SK-N-MC (cell line): ENCODE data around the gene MRFAP1L1.

Experiments used
- DNase-seq: peaks from one replicate; pipeline ENCODE4 v3.0.0-alpha.2; 2011; ENCODE audit warnings: low read depth, low spot score
- H3K27ac ChIP-seq: fragments of 200-600 bp; sonication (generic); 2 replicates; pipeline ENCODE4 v1.5.1; 2016; ENCODE audit warnings: mixed run types
- H3K36me3 ChIP-seq: fragments of 200-600 bp; sonication (generic); 2 replicates; pipeline ENCODE4 v1.6.1; 2017; ENCODE audit warnings: antibody characterized with exemption, low read length, mixed read lengths; ENCODE audit not compliant: insufficient read depth
- H3K4me3 ChIP-seq: fragments of 200-600 bp; sonication (generic); 2 replicates; pipeline ENCODE4 v1.5.1; 2016
- H3K9ac ChIP-seq: fragments of 200-600 bp; sonication (generic); 2 replicates; pipeline ENCODE4 v1.8.0; 2017; ENCODE audit warnings: mixed run types, mixed read lengths; ENCODE audit not compliant: insufficient read length
- H3K9me3 ChIP-seq: fragments of 200-600 bp; sonication (generic); 2 replicates; pipeline ENCODE4 v1.6.1; 2017; ENCODE audit warnings: low read depth, mild to moderate bottlenecking, antibody characterized with exemption, low read length, moderate library complexity, mixed read lengths
- EZH2 ChIP-seq: fragments of 200-600 bp; sonication (generic); IDR thresholded peaks from one replicate; pipeline ENCODE4 v1.6.1; 2017; ENCODE audit warnings: antibody characterized with exemption
- FOXP2 ChIP-seq: optimal IDR thresholded peaks from 2 replicates; pipeline ENCODE3; 2011; ENCODE audit warnings: mild to moderate bottlenecking, moderate library complexity; ENCODE audit not compliant: insufficient read depth; ENCODE audit errors: extremely low read length, control extremely low read depth
- POLR2AphosphoS5 ChIP-seq: IDR thresholded peaks from 2 replicates; pipeline ENCODE4 v1.6.1; 2012; ENCODE audit warnings: mild to moderate bottlenecking, low read depth, low read length, borderline replicate concordance

MRFAP1L1 gene

GRCh38 chr4:6721121-6721520 is 11.5 kb upstream of the MRFAP1L1 start:
- TF ChIP-seq EZH2: no peak
- no peak for TF ChIP-seq FOXP2
- no peak for TF ChIP-seq POLR2AphosphoS5
- no peak overlapping the region for H3K27ac ChIP-seq
- no peak for DNase-seq
- no peak overlapping the region for H3K4me3 ChIP-seq
- no peak overlapping the region for H3K9ac ChIP-seq
- no peaks in the 10 kb centered on the region for H3K36me3 ChIP-seq
- no peaks in the 10 kb centered on the region for H3K9me3 ChIP-seq

DNA sequence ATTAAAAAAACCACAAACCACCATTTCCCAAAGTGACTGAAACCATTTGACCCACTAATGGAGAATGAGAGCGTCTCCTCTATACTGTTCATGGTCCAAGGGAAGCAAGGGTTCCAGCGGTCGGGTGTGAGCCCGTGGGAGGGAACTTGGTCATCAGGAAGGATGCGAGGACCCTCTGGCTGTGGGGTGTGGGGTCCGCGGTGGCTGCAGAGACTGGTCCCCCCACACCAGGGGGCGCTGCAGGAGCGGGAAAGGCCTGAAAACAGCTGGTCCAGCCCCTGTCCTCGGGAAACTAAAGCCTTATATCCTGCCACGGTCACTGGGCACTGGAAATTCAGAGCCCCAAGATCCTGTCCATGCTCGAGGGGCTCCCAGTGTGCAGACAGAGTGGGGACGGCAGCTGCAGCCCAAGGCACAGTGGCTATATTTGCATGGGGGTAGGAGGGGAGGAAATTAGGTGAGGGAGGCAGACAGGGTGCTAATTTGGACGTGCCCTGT is 10.6 kb upstream of the MRFAP1L1 start:
- TF ChIP-seq EZH2: no peak
- TF ChIP-seq POLR2AphosphoS5: no peak
- TF ChIP-seq FOXP2: no peak
- Histone ChIP-seq H3K9ac (no peak overlapping the region), H3K27ac (no peak overlapping the region), H3K4me3 (no peak overlapping the region), H3K36me3 (no peaks in the 10 kb centered on the region), H3K9me3 (no peaks in the 10 kb centered on the region)
- DNase-seq: no peak

- H3K9ac ChIP-seq: no peak overlapping the region
- DNase-seq: no peak
- TF ChIP-seq EZH2 (no peak), FOXP2 (no peak), POLR2AphosphoS5 (no peak)
- no peak overlapping the region for H3K27ac ChIP-seq
- H3K4me3 ChIP-seq: no peak overlapping the region
- H3K36me3 ChIP-seq: no peaks in the 10 kb centered on the region
- no peaks in the 10 kb centered on the region for H3K9me3 ChIP-seq
Observed at GRCh38 chr4:6719611-6720179, 10.0 kb upstream of the MRFAP1L1 start.

DNA sequence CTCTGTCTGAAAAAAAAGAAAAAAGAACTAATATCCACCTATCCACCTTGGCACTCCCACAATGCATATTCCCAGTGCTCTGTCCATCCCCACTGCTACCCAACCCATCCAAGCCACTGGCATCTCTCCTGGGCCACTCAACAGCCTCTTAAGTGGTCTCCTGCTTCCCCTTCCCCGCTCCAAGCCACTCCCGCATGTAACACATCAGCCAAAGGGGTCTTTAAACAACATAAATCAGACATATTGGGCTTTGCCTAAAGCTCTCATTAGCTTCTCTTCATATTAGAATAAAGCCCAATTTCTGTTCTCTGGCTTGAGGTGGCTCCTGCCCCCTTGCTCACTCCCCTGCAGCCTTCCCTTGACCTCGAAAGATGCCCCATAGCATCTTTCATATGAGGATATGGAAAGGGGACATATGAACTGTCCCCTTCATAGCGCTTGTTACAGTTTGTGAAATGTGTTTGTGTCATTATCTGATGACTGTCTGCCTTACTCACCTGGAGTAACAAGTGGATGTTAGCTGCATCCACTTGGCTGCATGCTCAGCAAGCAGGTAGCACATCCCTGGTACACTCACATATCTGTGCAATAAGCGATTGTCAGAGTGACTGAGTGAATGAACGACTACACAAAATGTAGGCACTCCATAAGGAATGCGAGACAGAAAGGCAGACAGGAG is 9.4 kb upstream of the MRFAP1L1 start:
- Histone ChIP-seq H3K27ac (no peak overlapping the region), H3K36me3 (no peaks in the 10 kb centered on the region), H3K4me3 (no peak overlapping the region), H3K9me3 (no peaks in the 10 kb centered on the region), H3K9ac (no peak overlapping the region)
- no peak for DNase-seq
- no peak for TF ChIP-seq FOXP2
- TF ChIP-seq EZH2: no peak
- no peak for TF ChIP-seq POLR2AphosphoS5

- Histone ChIP-seq H3K9me3 (no peaks in the 10 kb centered on the region), H3K4me3 (peak overlapping the region; percentile 86), H3K36me3 (no peaks in the 10 kb centered on the region), H3K9ac (peak overlapping the region; percentile 74), H3K27ac (no peak overlapping the region)
- no peak for TF ChIP-seq POLR2AphosphoS5
- no peak for DNase-seq
Observed at GRCh38 chr4:6716958-6717655, 7.4 kb upstream of the MRFAP1L1 start.

DNA sequence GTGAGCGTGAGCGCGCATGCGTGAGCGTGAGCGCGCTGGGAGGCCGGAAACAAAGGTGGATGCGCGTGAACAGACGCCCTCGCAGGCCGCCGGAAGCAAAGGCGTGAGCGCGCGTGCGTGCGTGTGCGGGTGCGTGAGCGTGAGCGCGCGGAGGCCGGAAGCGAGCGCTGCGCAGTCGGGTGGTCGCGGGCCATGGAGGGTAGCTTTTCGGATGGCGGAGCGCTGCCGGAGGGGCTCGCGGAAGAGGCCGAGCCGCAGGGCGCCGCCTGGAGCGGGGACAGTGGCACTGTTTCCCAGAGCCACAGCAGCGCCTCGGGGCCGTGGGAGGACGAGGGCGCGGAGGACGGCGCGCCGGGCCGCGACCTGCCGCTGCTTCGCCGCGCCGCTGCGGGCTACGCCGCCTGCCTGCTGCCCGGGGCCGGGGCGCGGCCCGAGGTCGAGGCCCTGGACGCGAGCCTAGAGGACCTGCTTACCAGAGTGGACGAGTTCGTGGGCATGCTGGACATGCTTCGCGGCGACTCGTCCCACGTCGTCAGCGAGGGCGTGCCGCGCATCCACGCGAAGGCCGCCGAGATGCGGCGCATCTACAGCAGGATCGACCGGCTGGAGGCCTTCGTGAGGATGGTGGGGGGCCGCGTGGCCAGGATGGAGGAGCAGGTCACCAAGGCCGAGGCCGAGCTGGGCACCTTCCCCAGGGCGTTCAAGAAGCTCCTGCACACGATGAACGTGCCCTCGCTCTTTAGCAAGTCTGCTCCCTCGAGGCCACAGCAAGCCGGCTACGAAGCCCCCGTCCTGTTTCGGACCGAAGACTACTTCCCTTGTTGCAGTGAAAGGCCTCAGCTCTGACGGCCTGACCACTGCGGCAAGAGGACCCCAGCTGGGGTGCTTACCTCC is 6.6 kb upstream of the MRFAP1L1 start, which contains the start of gene BLOC1S4:
Gene BLOC1S4, plus strand, starts transcription at position 157 of the 894 bp plus-strand sequence. Its CDS starts 36 bp downstream, at position 193.
- H3K9me3 ChIP-seq: no peaks in the 10 kb centered on the region
- peak within 1 kb of the TSS; percentile 86 for H3K4me3 ChIP-seq
- H3K27ac ChIP-seq: peak within 1 kb of the TSS; percentile 36; the same call in 1 of the 2 replicates
- peak; percentile 83; the same call in 1 of the 2 replicates for TF ChIP-seq POLR2AphosphoS5
- TF ChIP-seq EZH2: no peak
- TF ChIP-seq FOXP2: no peak
- peak within 1 kb of the TSS; percentile 74 for H3K9ac ChIP-seq
- no peaks in the 10 kb centered on the region for H3K36me3 ChIP-seq
- no peak for DNase-seq

DNA sequence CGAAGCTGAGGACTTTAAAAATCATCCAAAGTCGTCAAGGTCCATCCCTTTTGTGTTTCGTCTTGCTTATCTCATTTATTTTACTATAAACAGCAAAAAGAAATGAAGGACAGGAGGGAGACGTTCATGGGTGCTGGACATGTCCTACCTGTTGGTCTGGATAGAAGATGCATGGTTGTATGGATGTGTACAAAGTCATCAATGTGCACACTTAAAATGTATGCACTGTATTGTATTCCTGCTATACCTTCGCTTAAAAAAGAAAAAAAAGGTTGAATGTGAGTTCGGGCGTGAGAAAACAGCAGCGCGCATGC is 6.0 kb upstream of the MRFAP1L1 start:
- H3K9ac ChIP-seq: peak overlapping the region; percentile 64
- TF ChIP-seq FOXP2 (no peak), POLR2AphosphoS5 (no peak), EZH2 (no peak)
- H3K9me3 ChIP-seq: no peaks in the 10 kb centered on the region
- DNase-seq: peak; percentile 47
- H3K27ac ChIP-seq: peak overlapping the region; percentile 36; the same call in 1 of the 2 replicates
- peak overlapping the region; percentile 86 for H3K4me3 ChIP-seq
- H3K36me3 ChIP-seq: no peaks in the 10 kb centered on the region

GRCh38 chr4:6714954-6715353 is 5.3 kb upstream of the MRFAP1L1 start:
- Histone ChIP-seq H3K9ac (no peak overlapping the region), H3K36me3 (no peaks in the 10 kb centered on the region), H3K27ac (no peak overlapping the region), H3K4me3 (no peak overlapping the region), H3K9me3 (no peaks in the 10 kb centered on the region)
- no peak for DNase-seq
- TF ChIP-seq FOXP2 (no peak), EZH2 (no peak), POLR2AphosphoS5 (no peak)
